ENCODE results near the gene MAGI2. TPM values are rescaled to one million over a fixed set of nuclear protein-coding genes. Genes with fewer than 3 reads are reported as not detected.

The MAGI2 gene
- polyA plus RNA-seq, 4 donors = 36.8 to 43.5 (median 38.3) TPM

- DNase-seq (ENCODE audit: low read depth in 4 of 4, low spot score in 3 of 4) = no peak
Observed at GRCh38 chr7:78769481-78770101, 683.9 kb downstream of the MAGI2 start.

DNA sequence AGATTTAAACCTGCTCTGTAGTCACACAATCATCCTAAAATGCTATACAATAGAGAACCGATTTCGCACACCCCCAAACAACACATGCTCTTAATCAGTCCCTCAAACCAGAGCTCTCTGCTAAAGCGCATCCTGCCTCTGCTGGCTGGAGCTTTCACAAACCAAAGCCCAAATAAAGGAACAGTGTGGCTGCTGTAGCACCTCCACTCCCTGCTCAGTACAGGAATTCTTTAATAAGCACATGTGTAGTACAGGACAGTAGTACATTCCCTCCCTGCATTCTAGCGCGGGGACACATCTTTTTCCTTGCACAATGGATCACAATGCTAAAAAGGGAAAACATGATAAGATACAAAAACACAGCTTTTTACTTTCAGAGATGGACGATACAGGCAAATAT, 684.6 kb downstream of the MAGI2 start:
- DNase-seq (ENCODE audit: low read depth in 4 of 4, low spot score in 3 of 4) = no peak

DNA sequence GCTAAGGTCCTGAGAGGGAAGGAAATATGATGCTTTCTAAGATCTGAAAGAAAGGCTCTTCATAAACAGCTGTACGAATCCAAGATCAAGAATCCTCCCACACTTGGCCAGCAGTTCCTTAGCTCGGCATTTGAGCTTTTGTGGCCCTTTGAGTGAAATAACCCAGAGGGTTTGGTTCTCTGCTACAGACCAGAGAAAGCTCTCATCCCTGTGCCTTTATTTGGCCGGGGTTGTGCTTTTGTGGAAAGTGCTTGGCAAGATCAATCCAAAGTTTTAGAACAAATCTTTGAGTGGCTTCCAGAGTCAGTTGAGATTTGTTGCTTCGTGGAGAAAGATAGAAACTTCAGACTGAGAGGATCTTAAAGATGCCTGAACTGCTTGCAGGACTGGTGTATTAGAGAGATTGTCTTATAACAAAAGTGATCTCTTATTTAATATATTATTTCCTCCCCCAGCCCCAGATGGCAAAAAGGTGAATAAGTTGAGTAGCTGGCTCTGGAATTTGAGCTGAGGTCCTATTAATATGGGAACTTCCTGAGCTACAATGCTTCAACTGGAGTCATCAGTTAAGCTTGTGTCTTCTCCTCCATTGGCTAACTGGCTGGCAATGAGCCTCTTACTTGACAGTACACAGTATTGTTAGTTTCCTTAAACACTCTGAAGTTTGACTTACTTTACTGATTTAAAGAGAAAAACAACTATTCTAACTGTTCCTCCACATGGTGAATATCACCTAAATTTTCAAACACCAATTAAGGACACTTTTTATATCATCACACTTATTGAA, 687.3 kb downstream of the MAGI2 start:
- no peak for DNase-seq (ENCODE audit: low read depth in 4 of 4, low spot score in 3 of 4)

DNA sequence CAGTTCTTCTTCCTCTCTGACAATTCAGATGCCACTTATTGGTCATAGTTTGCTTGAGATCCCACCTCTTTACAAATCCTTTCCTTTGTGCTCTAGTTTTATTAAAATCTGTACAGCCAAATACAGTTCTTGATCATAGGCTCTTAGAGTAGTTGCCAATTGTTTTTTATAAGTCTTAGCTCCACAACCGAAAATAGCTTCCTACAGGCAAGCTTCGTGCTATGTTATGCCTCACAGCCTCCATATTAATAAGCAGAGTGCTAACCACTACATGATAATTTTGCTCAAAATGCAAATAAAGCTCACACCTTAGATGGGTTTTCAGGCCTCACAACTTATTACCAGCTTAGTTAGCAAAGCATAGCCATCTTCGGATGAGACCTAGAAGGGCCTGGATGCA, 688.9 kb downstream of the MAGI2 start:
- DNase-seq (ENCODE audit: low read depth in 4 of 4, low spot score in 3 of 4) = no peak

GRCh38 chr7:78762625-78763024, 690.8 kb downstream of the MAGI2 start:
- DNase-seq (ENCODE audit: low read depth in 4 of 4, low spot score in 3 of 4) = no peak

DNA sequence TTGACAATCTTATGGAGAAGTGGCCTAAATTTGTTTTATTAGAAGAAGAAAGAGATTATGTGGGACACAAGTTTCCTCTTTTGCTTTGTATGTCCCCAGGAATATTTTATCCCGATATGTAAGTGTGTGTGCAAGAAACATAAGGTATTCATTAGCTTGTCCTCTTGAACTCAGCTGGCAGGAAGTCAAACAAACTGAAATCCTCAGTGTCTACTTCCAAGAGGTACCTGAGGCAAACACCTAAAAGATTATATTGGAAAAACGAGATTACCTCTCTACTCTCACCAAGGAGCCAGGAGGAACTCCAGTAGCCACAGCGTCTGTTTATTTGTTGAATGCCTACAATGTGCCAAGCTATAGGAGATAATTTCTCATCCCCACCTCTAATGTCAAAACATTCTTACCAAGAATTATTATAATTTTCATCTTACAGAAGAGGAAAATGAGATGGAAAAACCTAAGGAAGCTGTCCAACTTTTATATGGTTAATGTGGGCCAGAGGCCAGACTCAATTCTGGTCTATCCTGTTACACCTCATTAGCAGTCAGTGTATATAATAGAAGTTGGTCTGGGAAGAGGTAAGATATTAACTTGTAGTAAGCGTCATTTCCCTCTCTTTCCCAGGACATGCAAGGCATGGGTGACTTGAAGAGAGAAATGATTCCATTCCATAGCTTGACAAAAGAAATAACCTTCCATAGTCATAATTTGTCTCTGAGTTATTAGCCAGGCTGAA, 692.7 kb downstream of the MAGI2 start:
- no peak for DNase-seq (ENCODE audit: low read depth in 4 of 4, low spot score in 3 of 4)

GRCh38 chr7:78752554-78752953, 700.9 kb downstream of the MAGI2 start:
- no peak for DNase-seq (ENCODE audit: low read depth in 4 of 4, low spot score in 3 of 4)

DNA sequence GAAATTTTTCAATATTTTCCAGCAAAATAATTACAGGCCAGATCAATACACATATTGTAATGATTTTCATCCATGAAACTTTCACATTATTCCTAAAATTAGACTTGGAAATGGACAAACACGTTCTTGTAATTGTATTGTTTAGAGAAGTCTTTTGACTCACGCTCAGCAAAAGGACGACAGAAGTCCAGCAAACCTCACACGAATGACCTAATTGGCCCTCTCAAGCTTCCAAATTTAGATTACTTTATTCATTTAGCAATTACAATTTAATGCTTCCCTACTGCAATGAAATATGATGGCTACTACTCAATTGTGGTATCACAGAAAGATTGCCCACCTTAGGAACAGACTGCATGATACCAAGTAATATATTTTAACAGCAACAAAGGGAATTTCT, 702.2 kb downstream of the MAGI2 start:
- DNase-seq (ENCODE audit: low read depth in 4 of 4, low spot score in 3 of 4) = no peak

GRCh38 chr7:78749052-78749746, 704.3 kb downstream of the MAGI2 start:
- DNase-seq (ENCODE audit: low read depth in 4 of 4, low spot score in 3 of 4) = no peak

DNA sequence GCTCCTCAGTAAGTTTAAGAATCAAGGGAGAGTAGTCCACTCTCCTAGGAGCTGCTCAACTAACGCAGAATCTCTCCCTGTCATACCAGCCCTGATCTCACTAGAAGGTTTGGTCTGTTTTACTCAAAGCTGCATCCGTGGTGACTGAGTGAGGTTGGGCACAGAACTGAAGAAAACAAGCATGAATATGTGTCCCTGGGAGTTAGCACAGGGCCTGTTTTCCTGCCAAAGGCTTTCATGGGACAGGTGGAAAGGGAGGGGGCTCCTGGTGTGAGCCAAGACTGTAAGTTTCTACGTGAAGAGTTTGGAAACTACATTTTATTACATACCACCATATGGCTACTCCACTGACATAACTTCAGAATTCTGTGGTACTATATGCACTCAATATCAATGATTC, 705.9 kb downstream of the MAGI2 start:
- DNase-seq (ENCODE audit: low read depth in 4 of 4, low spot score in 3 of 4) = no peak

DNA sequence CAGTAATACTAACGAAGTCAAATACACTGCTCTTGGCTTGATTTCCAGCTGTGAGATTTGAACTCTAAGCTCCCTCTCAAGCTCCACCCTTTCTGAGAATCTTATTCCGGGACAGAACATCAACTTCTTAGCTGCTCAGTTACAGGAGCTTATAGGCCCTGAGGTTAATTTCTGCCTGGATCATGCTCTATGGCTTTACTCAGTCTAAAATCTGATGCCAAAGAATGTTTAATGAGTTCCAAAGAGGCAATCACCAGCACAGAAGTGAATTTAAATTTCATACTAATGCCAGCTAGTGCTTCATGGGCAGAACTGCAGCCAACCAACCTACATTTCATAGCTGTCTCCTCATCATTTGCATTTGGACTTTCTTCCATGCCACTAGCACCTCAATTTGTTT, 707.2 kb downstream of the MAGI2 start:
- no peak for DNase-seq (ENCODE audit: low read depth in 4 of 4, low spot score in 3 of 4)

DNA sequence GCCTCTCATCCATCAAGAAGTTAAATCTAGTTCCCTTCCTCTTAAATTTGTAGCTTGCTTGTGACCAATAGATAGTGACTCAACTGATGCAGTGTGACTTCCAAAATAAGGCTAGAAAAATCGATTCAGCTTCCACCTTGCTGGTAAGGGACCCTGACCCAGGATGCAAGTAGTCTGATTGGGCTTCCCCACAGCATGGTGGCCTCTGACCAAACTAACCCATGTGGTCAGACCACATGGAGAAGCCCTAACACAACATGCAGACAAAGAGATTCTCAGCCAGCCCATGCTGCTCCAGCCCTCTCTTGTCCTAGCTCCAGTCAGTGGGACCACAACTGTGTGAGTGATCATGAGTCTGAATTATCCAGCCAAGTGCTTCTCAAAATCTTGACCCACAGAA, 710.8 kb downstream of the MAGI2 start:
- DNase-seq (ENCODE audit: low read depth in 4 of 4, low spot score in 3 of 4) = no peak

GRCh38 chr7:78736548-78736947, 716.9 kb downstream of the MAGI2 start:
- DNase-seq (ENCODE audit: low read depth in 4 of 4, low spot score in 3 of 4) = no peak

DNA sequence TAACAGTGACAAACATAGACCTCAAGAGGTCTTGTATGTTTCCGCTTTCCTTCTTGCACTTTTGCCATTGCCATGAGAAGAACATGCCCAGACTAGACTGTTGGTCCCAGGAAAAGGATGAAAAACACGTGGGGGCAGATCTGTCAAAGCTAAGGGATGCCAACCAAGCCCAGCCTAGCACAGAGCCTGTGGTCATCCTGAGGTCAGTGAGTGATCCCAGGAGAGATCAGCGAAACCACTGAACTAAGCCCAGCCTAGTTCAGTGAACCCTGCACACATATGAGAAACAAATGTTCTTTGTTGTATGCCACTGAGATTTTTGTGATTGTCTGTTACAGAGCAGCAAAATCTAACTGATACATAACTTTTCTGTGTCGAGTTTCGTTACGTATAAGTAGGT, 718.8 kb downstream of the MAGI2 start:
- DNase-seq (ENCODE audit: low read depth in 4 of 4, low spot score in 3 of 4) = no peak

GRCh38 chr7:78720066-78720465, 733.4 kb downstream of the MAGI2 start:
- DNase-seq (ENCODE audit: low read depth in 4 of 4, low spot score in 3 of 4) = no peak

DNA sequence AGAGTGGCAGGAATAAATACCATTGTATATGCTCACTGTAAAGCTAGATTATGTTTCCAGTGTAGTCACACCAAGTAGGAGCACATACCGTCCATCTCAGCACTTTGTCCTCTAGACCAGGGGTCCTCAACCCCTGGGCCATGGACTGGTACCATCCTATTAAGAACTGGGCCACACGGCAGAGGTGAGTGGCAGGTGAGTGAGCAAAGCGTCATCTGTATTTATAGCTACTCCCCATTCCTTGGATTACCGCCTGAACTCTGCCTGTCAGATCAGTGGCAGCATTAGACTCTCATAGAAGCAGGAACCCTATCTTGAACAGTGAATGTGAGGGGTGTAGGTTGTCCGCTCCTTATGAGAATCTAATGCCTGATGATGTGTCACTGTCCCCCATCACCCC, 735.3 kb downstream of the MAGI2 start:
- DNase-seq (ENCODE audit: low read depth in 4 of 4, low spot score in 3 of 4) = no peak

GRCh38 chr7:78716876-78717275, 736.6 kb downstream of the MAGI2 start:
- DNase-seq (ENCODE audit: low read depth in 4 of 4, low spot score in 3 of 4) = no peak

DNA sequence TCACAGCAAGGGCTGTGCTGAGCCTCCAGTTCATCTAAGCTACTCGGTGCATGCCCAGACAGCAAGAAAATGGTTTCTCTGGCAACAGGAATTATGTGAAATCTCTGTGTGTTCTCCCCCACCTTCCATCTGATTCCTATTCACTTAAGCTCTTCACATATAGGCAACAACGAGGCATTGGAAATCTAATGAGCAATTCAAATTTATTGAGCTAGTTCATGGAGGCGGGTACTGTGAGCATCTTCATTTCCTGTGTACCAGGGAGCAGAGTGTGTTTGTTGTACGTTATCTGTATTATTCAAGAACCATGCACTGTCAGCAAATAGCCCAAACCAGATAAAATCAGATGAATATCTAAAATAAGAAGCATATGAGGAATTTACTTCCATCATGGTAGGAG, 739.1 kb downstream of the MAGI2 start:
- no peak for DNase-seq (ENCODE audit: low read depth in 4 of 4, low spot score in 3 of 4)

DNA sequence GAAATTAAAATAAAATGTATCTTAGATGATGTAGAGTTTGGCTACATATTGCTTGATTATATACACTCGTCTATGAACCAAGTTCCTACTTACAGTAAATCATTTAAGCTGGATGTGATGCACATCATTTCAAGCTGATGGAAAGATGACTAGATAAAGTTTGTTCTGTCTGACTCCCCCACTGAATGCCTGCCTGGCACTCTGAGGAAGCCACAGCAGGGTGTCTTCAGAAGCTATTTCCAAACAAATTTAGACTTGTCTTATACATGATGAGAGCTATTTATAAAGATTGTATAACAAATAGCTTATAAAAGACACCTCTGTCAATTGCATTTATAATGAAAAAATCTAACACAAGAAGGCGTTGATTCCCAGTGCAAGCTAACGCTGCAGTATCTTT, 741.4 kb downstream of the MAGI2 start:
- DNase-seq (ENCODE audit: low read depth in 4 of 4, low spot score in 3 of 4) = no peak

DNA sequence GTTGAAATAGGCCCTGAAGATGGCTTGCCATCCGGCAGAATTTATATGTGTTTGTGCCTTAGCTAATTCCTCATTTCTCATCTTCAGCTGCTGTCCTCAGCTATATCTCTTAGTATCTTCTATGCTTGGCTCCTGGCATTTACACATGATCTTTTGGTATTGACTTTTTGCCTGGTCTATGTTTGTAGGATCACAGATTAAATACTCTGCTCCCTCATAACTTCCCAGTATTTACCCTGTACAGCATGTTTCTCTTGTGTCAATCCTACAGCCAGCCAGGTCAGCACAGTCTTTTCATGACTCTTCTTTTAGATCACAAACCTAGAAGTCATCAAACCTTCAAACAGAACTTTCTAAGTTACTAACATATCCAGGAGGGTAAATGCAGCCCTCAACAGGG, 743.8 kb downstream of the MAGI2 start:
- no peak for DNase-seq (ENCODE audit: low read depth in 4 of 4, low spot score in 3 of 4)

GRCh38 chr7:78704504-78704903, 749.0 kb downstream of the MAGI2 start:
- DNase-seq (ENCODE audit: low read depth in 4 of 4, low spot score in 3 of 4) = no peak

Measured in right renal pelvis (tissue), 4 donors.